Endothelial cell of umbilical vein (primary cell): ENCODE data around the gene MINK1. TPM values are rescaled to one million over a fixed set of nuclear protein-coding genes. Genes with fewer than 3 reads are reported as not detected.

Experiments used
- BruUV-seq: library from RNA; stranded (reverse); fragments of 400-500 nt; replicated peaks from 2 replicates; lab custom pipeline; 2021; lab: Mats Ljungman, UMichigan
- CTCF ChIA-PET: fragments of 300-600, 350-600 bp; sonication (Branson Sonifier 250); formaldehyde crosslinking; loops from one replicate; lab custom pipeline; 2021; ENCODE audit warnings: antibody characterized with exemption, inconsistent platforms; lab: Charles Lee
- POLR2A ChIA-PET: fragments of 300-600, 350-600 bp; sonication (Branson Sonifier 250); formaldehyde crosslinking; loops from one replicate; lab custom pipeline; 2021; ENCODE audit warnings: antibody characterized with exemption, inconsistent platforms; lab: Charles Lee
- DNase-seq: peaks from one replicate; pipeline ENCODE4 v3.0.0-alpha.2; 2011; ENCODE audit warnings: low read depth, low spot score
- FAIRE-seq: peaks from 2 replicates; lab custom pipeline; 2011; peaks lifted over from hg19 to GRCh38; lab: Jason Lieb, UNC
- H2AFZ ChIP-seq: 2 replicates; pipeline ENCODE4 v1.6.0; 2012; ENCODE audit warnings: low read depth, low read length, control low read depth, inconsistent platforms
- H3K27ac ChIP-seq: 2 replicates; pipeline ENCODE4 v1.5.1; 2011; ENCODE audit warnings: low read depth, mild to moderate bottlenecking, control low read depth, low read length, moderate library complexity; ENCODE audit not compliant: insufficient read depth
- H3K27me3 ChIP-seq, 2 experiments: 2 replicates each; pipeline versions ENCODE4 v1.6.0 to v1.6.1; 2011; ENCODE audit warnings: low read length in 2 of 2, mixed read lengths in 1 of 2; ENCODE audit not compliant: control insufficient read depth in 2 of 2, insufficient read depth in 2 of 2
- H3K36me3 ChIP-seq, 2 experiments: 2 replicates in 1 of 2; 3 replicates in 1 of 2; pipeline ENCODE4 v1.5.1; 2011; ENCODE audit warnings: low read length in 2 of 2, mild to moderate bottlenecking in 1 of 2, moderate library complexity in 1 of 2; ENCODE audit not compliant: control insufficient read depth in 2 of 2, insufficient read depth in 2 of 2; ENCODE audit errors: extremely low read depth in 1 of 2
- H3K4me1 ChIP-seq: 3 replicates; pipeline ENCODE4 v1.5.1; 2011; ENCODE audit warnings: mild to moderate bottlenecking, low read length; ENCODE audit not compliant: control insufficient read depth, insufficient read depth; ENCODE audit errors: extremely low read depth
- H3K4me2 ChIP-seq: 2 replicates; pipeline ENCODE4 v1.6.1; 2011; ENCODE audit warnings: low read length, control low read depth, mixed read lengths; ENCODE audit not compliant: insufficient read depth
- H3K4me3 ChIP-seq, 3 experiments: fragments of 200-600 bp in 1 of 3; sonication (generic), shearing (Covaris generic) in 1 of 3; replicated peaks in 1 of 3; 2 replicates each; pipeline ENCODE4 v1.5.1; 2011 to 2016; ENCODE audit warnings: control low read depth in 3 of 3, low read length in 3 of 3, mild to moderate bottlenecking in 2 of 3, inconsistent platforms in 1 of 3, low read depth in 1 of 3, moderate library complexity in 1 of 3; ENCODE audit not compliant: insufficient read depth in 1 of 3
- H3K79me2 ChIP-seq: 2 replicates; pipeline ENCODE4 v1.6.0; 2012; ENCODE audit warnings: low read length, inconsistent platforms; ENCODE audit not compliant: control insufficient read depth, insufficient read depth
- H3K9ac ChIP-seq: replicated peaks from 2 replicates; pipeline ENCODE3; 2011; ENCODE audit warnings: low read length, control low read depth; ENCODE audit not compliant: insufficient read depth; ENCODE audit errors: extremely low read depth
- H3K9me1 ChIP-seq: replicated peaks from 3 replicates; pipeline ENCODE4 v1.6.0; 2011; ENCODE audit warnings: mild to moderate bottlenecking, low read length; ENCODE audit not compliant: control insufficient read depth, insufficient read depth; ENCODE audit errors: extremely low read depth
- H3K9me3 ChIP-seq: replicated peaks from 2 replicates; pipeline ENCODE4 v1.5.1; 2012; ENCODE audit warnings: low read length, inconsistent platforms; ENCODE audit not compliant: control insufficient read depth, insufficient read depth
- H4K20me1 ChIP-seq: replicated peaks from 2 replicates; pipeline ENCODE3; 2011; ENCODE audit warnings: mild to moderate bottlenecking, low read length; ENCODE audit not compliant: control insufficient read depth, insufficient read depth; ENCODE audit errors: extremely low read depth
- CTCF ChIP-seq, 2 donors: IDR thresholded peaks; 1 replicate in 1 of 2; 2 replicates in 1 of 2; pipeline ENCODE4 v1.5.1; 2011; ENCODE audit warnings: low read length in 2 of 2, mild to moderate bottlenecking in 2 of 2, moderate library complexity in 2 of 2, control low read depth in 1 of 2, inconsistent platforms in 1 of 2, low read depth in 1 of 2; ENCODE audit not compliant: insufficient read depth in 1 of 2; ENCODE audit errors: extremely low read depth in 1 of 2
- EZH2 ChIP-seq: IDR thresholded peaks from 2 replicates; pipeline ENCODE4 v1.6.1; 2012; ENCODE audit warnings: borderline replicate concordance, low read depth, mild to moderate bottlenecking, moderate library complexity, low read length, inconsistent platforms; ENCODE audit not compliant: severe bottlenecking
- FOS ChIP-seq: IDR thresholded peaks from 2 replicates; pipeline ENCODE4 v1.6.1; 2011; ENCODE audit warnings: mild to moderate bottlenecking, low read length, moderate library complexity, borderline replicate concordance; ENCODE audit not compliant: insufficient read depth
- GATA2 ChIP-seq: IDR thresholded peaks from 2 replicates; pipeline ENCODE4 v1.7.0; 2011; ENCODE audit warnings: low read depth, mild to moderate bottlenecking, moderate library complexity, mixed read lengths, low read length; ENCODE audit not compliant: insufficient read length, insufficient read depth
- JUN ChIP-seq: IDR thresholded peaks from 2 replicates; pipeline ENCODE4 v1.6.1; 2011; ENCODE audit warnings: borderline replicate concordance, low read depth; ENCODE audit not compliant: insufficient read length, insufficient read depth
- MAX ChIP-seq: IDR thresholded peaks from 2 replicates; pipeline ENCODE4 v1.6.1; 2011; ENCODE audit not compliant: insufficient read depth, insufficient read length
- MYC ChIP-seq: IDR thresholded peaks from one replicate; pipeline ENCODE4 v1.6.1; 2011; ENCODE audit warnings: mild to moderate bottlenecking, low read depth, low read length
- POLR2A ChIP-seq: IDR thresholded peaks from 2 replicates; pipeline ENCODE4 v1.6.1; 2012; ENCODE audit warnings: low read depth, mild to moderate bottlenecking, control low read depth, low read length
- POLR2AphosphoS5 ChIP-seq: IDR thresholded peaks from 2 replicates; pipeline ENCODE4 v1.6.1; 2012; ENCODE audit warnings: low read depth, mild to moderate bottlenecking, control low read depth, low read length, moderate library complexity; ENCODE audit not compliant: insufficient read depth
- dilution Hi-C: fragments of 300-500 bp; cut with MboI; formaldehyde crosslinking; loops from one replicate; pipeline ENCODE4 v1.15.0; 2019; ENCODE audit warnings: low sequenced_read_pairs; ENCODE audit not compliant: extremely low pct_ligation_motif_present
- intact Hi-C: fragments of 100-400 bp; cut with micrococcal nuclease; formaldehyde crosslinking; loops from one replicate; pipeline ENCODE4 v1.10.0; 2022
- polyA plus RNA-seq, 4 experiments: library from polyadenylated mRNA; depleted of rRNA in 3 of 4; stranded (reverse) in 3 of 4; unstranded in 1 of 4; fragments of >200 nt; gene quantifications; 2 replicates each; pipeline versions ENCODE4 v1.2.1 to v1.2.3, GENCODE V29; 2011 to 2012; ENCODE audit warnings: missing spikeins in 1 of 4
- total RNA-seq: library from RNA; stranded (reverse); gene quantifications from 2 replicates; pipeline ENCODE4 v1.2.3, GENCODE V29; 2021

Gene MINK1
- total and polyA plus RNA-seq, 2 donors (not counting 3 experiments of a cell fraction or from before 2014, with no cell fraction given): 53.6 to 89.4 TPM

- intact Hi-C loops (no loop called here), dilution Hi-C loops (no loop called here)
- H3K9ac ChIP-seq: no peak overlapping the region
- H3K4me3 ChIP-seq: no peak overlapping the region
- no peaks in the 10 kb centered on the region for H3K9me3 ChIP-seq
- H3K27ac ChIP-seq: no peak overlapping the region
- no peaks in the 10 kb centered on the region for H3K9me1 ChIP-seq
- FAIRE-seq (peak; percentile 15), DNase-seq (no peak)
- H3K4me1 ChIP-seq: peaks cover 15% of the 10 kb centered on the region
- H4K20me1 ChIP-seq: no peaks in the 10 kb centered on the region
- no peak overlapping the region for H2AFZ ChIP-seq
- POLR2A ChIA-PET: no interaction called here
- H3K79me2 ChIP-seq: peaks cover 17% of the 10 kb centered on the region
- TF ChIP-seq EZH2: no peak
- no peak for TF ChIP-seq FOS
- TF ChIP-seq CTCF (IDR thresholded peaks at IDR 0.05; ENCODE audit: extremely low read depth in 1 of 2, insufficient read depth in 1 of 2, low read depth in 1 of 2, low read length in 2 of 2): no peak
- TF ChIP-seq MAX: no peak
- TF ChIP-seq POLR2A: no peak
- no peak for TF ChIP-seq JUN
- no peak for TF ChIP-seq GATA2
- no peak for TF ChIP-seq POLR2AphosphoS5
- no peak for TF ChIP-seq MYC
- peaks cover 2 to 19% of the 10 kb centered on the region in 2 experiments for H3K36me3 ChIP-seq
- BruUV-seq: no TSS peak
- H3K27me3 ChIP-seq: no peaks in the 10 kb centered on the region
- H3K4me2 ChIP-seq: no peak overlapping the region
- CTCF ChIA-PET: interaction anchor here (1.8 kb wide), 1 partner anchor 26 kb away, joined by 8 read pairs; no protein-coding TSS in a partner anchor
These were observed 102.5 kb downstream of the MINK1 start for GRCh38 chr17:4935650-4936049.
